Stimulated activated naive CD4-positive, alpha-beta T cell (primary cell): ENCODE measurements around the gene ANKUB1.
"Not testable (repeated sequence)": the region's sequence is repeated elsewhere in the genome, so short reads cannot be mapped to it uniquely, and the experiment has no call there.

Experiments
- DNase-seq, 6 experiments: peaks; one replicate each; lab custom pipeline; 2025; lab: John Stamatoyannopoulos, UW

The ANKUB1 gene

GRCh38 chr3:149792452-149793270 is at the start of gene ANKUB1:
Gene ANKUB1 (minus strand): TSS chr3:149792554. CDS start chr3:149792366, 188 bp downstream.
- DNase-seq = no peak

GRCh38 chr3:149839896-149840295 is 47.5 kb upstream of the ANKUB1 start:
- no peak for DNase-seq

GRCh38 chr3:149839469-149839868 is 47.1 kb upstream of the ANKUB1 start:
- not testable (repeated sequence) for DNase-seq

GRCh38 chr3:149838491-149838890 is 46.1 kb upstream of the ANKUB1 start:
- not testable (repeated sequence) for DNase-seq

GRCh38 chr3:149833241-149833640 is 40.9 kb upstream of the ANKUB1 start:
- no peak for DNase-seq

GRCh38 chr3:149832086-149832485 is 39.7 kb upstream of the ANKUB1 start:
- DNase-seq = no peak

- no peak for DNase-seq
These were observed 39.0 kb upstream of the ANKUB1 start for GRCh38 chr3:149831321-149831720.

GRCh38 chr3:149830902-149831301 is 38.5 kb upstream of the ANKUB1 start:
- no peak for DNase-seq

GRCh38 chr3:149829631-149830030 is 37.3 kb upstream of the ANKUB1 start:
- DNase-seq = not testable (repeated sequence)

- no peak for DNase-seq
These were observed 36.0 kb upstream of the ANKUB1 start for GRCh38 chr3:149828390-149828789.

- no peak for DNase-seq
These were observed 34.3 kb upstream of the ANKUB1 start for GRCh38 chr3:149826636-149827035.

- DNase-seq = no peak
These were observed 27.8 kb upstream of the ANKUB1 start for GRCh38 chr3:149820183-149820582.

GRCh38 chr3:149819432-149819831 is 27.1 kb upstream of the ANKUB1 start:
- DNase-seq = no peak

GRCh38 chr3:149816986-149817385 is 24.6 kb upstream of the ANKUB1 start:
- no peak for DNase-seq

- no peak for DNase-seq
These were observed 24.0 kb upstream of the ANKUB1 start for GRCh38 chr3:149816311-149816710.

GRCh38 chr3:149815728-149816127 is 23.4 kb upstream of the ANKUB1 start:
- no peak for DNase-seq

- no peak for DNase-seq
These were observed 23.0 kb upstream of the ANKUB1 start for GRCh38 chr3:149815321-149815720.

- DNase-seq = peak in 4 of 6 experiments; percentile 3 to 16 (median 9)
These were observed 21.3 kb upstream of the ANKUB1 start for GRCh38 chr3:149813367-149814281.

- DNase-seq = peak; percentile 85 to 92 (median 90)
These were observed 20.4 kb upstream of the ANKUB1 start, which contains the start of gene RNF13 for GRCh38 chr3:149812606-149813366. Gene RNF13 (plus strand): TSS chr3:149813215. CDS start chr3:149846027, 32,812 bp downstream.

- no peak for DNase-seq
These were observed 19.8 kb upstream of the ANKUB1 start for GRCh38 chr3:149812165-149812605.

- DNase-seq = no peak
These were observed 18.5 kb upstream of the ANKUB1 start for GRCh38 chr3:149810846-149811245.

- no peak for DNase-seq
These were observed 17.3 kb upstream of the ANKUB1 start for GRCh38 chr3:149809699-149810098.
